Mucosa of gallbladder (tissue), 1 donor: ENCODE measurements around the gene PAX8. TPM values are rescaled to one million over a fixed set of nuclear protein-coding genes. Genes with fewer than 3 reads are reported as not detected.
A peak's percentile ranks its signal among the peaks of the same experiment; 100 is the strongest.

Experiments used
- DNase-seq: peaks from one replicate; pipeline ENCODE4 v3.0.0-alpha.2; 2020; ENCODE audit warnings: low spot score
- total RNA-seq: library from RNA; stranded (reverse); gene quantifications from one replicate; pipeline ENCODE4 v1.2.1, GENCODE V29; 2021
- donor health status: DM: no; HTN: no; CAD: no.

The PAX8 gene
- total RNA-seq, 1 donor from 2014 or later, result 3.5 TPM

GRCh38 chr2:113169002-113169530 lies 109.7 kb downstream of the PAX8 start:
- DNase-seq, result no peak

GRCh38 chr2:113167962-113168340 lies 110.8 kb downstream of the PAX8 start:
- DNase-seq, result no peak

- DNase-seq, result peak; percentile 62
These were observed 111.4 kb downstream of the PAX8 start for GRCh38 chr2:113167115-113167932.

- DNase-seq, result peak; percentile 2
These were observed 112.5 kb downstream of the PAX8 start for GRCh38 chr2:113166187-113166645.

Other genes with a start within 250 kb of the PAX8 start
- gene IL36B, start 226.1 kb downstream of the PAX8 start, total RNA-seq, result not detected
- not detected for gene IL36RN, start 219.7 kb downstream of the PAX8 start, total RNA-seq
- not detected for gene IL1F10, start 211.0 kb downstream of the PAX8 start, total RNA-seq
- 32.4 TPM for gene IL1RN, start 151.3 kb downstream of the PAX8 start, total RNA-seq
- gene PSD4, start 105.0 kb downstream of the PAX8 start, total RNA-seq, result 70.3 TPM
- gene ZNG1B, start 158.8 kb upstream of the PAX8 start, total RNA-seq, result 29.5 TPM
- 0.17 TPM for gene FOXD4L1, start 219.7 kb upstream of the PAX8 start, total RNA-seq